IPS-NIHi7 (cell line): ENCODE measurements around the gene CMIP.

Experiments
- DNase-seq: peaks from one replicate; pipeline ENCODE4 v3.0.0; 2012; ENCODE audit warnings: mixed read lengths; ENCODE audit errors: extremely low spot score

Gene CMIP

GRCh38 chr16:81494434-81494806 lies 49.8 kb downstream of the CMIP start:
- no peak for DNase-seq

DNA sequence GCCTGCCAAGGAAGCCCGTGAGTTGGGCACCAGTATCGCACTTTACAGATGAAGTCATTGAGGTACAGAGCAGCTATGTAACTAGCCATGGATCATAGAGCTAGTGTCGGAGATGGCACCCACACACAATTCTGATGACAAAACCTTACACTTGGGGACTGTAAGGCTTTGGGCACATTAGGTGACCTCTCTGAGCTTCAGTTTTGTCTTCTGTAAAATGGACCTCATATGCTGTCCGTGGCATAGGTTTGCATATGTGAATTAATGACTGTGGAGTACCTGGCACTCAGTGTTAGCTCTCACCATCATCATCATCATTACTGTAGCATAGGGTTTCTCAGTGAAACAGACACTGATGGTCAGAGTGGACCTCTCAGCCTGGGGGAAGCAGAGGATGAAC lies 50.3 kb downstream of the CMIP start:
- no peak for DNase-seq

DNA sequence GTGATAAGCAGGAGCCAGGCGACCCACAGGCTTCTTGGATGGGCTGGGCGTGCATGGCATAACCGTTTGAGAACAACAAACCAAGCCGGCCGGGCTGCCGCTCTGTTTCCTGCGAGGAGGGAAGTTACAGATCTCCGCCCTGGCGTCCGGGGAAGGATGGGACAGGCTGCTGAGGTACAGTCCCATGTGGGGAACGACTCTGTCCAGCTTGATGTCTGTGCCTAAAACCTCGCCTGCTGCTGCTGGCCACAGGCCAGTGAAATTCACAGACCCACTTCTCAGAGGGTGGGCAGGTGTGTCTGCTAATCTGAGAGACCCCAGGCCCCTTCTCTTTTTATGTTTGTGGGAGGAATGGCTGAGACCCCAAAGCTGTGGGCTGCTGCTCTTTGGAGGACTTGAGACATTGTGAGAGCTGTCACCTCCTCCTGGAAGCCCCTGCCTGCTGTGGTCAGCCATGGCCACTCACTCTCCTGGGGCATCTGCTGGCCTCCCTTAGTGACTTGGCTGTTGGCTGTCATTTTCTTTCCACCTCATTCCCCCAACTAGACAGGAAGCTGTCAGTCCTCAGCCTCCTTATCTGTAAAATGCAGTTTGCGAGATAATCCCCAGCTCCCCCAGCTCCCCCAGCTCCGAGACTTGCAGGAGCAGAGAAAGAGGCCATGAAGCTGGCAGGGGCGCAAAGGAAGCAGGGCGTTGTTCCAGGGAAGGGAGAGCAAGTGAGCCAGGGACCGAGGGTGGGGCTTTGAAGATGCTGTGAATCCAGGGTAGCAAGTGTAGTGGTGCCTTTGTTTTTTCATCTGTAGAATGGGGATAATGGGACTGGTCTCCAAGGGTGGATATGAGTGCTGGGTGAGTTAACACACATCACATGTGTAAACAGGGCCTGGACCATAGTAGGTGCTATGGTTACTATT lies 51.0 kb downstream of the CMIP start:
- no peak for DNase-seq

- no peak for DNase-seq
Measured at GRCh38 chr16:81496321-81496720, 51.7 kb downstream of the CMIP start.

GRCh38 chr16:81496742-81497141 lies 52.1 kb downstream of the CMIP start:
- DNase-seq, result no peak

- DNase-seq, result no peak
Measured at GRCh38 chr16:81497690-81498089, 53.1 kb downstream of the CMIP start.

GRCh38 chr16:81498351-81498750 lies 53.7 kb downstream of the CMIP start:
- DNase-seq, result no peak

DNA sequence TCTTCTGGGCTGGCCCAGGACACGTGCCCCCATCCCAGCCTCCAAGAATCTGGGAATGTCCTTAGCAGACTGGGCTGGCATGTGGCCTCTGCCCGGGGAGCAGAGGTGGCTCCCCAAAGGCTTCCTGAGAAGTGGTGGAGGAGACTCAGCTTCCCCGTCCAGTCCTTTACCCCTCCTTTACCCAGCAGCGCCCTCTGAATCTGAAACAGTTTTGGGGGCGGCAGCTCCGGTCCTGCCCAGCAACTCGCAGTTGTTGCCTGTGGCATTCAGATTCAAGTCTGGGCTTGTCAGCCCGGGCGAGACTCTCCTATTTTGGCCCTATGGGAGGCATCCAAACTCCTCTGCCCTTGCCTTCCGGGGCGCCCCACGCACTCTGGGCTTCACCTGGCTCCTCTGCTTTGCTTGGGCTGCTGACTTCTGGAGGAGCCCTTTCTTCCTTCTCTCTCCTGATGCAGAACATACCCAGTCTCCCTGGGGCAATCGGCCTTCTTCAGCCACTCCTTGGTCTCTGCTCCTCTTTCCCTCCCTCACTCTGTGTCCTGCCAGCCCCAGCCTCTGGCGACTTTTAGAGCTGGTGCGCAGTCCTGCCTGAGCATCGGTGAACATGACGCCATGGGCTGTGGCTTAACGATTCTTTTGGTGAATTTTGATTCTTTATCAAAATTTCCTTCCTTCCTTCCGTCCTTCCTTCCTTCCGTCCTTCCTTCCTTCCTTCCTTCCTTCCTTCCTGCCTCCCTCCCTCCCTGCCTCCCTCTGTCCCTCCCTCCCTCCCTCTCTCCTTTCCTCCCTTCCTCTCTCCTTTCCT lies 55.2 kb downstream of the CMIP start:
- DNase-seq, result no peak

GRCh38 chr16:81500833-81501521 lies 56.4 kb downstream of the CMIP start:
- DNase-seq, result no peak

- DNase-seq, result no peak
Measured at GRCh38 chr16:81502396-81503070, 57.9 kb downstream of the CMIP start.

- DNase-seq, result no peak
Measured at GRCh38 chr16:81505011-81505661, 60.5 kb downstream of the CMIP start.

DNA sequence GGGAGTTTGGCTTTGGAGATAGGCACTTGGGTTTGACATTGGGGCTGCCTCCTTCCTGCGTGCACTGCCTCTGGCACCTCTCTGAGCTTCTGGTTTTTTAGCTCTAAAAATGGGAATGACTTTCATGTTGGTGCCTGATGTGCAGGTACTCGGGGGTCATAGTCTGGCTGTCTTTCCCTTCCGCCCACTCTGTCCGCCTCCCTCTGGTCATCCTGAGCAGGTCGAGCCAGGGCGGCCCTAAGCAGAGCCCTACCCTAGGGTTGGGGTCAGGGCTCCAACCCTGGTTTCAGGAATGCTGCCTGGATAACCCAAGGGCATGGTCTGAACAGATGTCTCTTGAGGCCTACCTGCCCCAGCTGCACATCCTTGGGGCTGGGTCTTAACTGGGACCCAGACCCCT lies 64.8 kb downstream of the CMIP start:
- DNase-seq, result no peak

DNA sequence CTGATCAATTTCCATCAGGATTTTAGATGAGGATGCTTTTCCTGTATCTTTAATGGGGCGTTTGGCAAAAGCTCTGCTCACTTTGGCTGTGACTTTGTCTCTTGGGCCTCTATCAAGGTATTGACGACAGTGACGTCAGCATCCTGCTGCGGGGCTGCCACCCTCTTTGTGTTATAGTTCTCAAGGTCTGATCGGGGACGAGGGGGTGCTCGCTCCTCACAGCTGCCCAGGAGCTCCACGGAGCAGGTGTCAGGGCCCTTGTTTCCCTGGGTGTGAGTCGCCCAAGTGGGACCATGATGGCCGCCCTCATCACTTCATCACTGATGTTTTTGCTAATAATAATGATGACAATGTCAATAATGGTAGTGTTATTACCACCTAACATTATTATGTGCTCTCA lies 65.4 kb downstream of the CMIP start:
- no peak for DNase-seq

DNA sequence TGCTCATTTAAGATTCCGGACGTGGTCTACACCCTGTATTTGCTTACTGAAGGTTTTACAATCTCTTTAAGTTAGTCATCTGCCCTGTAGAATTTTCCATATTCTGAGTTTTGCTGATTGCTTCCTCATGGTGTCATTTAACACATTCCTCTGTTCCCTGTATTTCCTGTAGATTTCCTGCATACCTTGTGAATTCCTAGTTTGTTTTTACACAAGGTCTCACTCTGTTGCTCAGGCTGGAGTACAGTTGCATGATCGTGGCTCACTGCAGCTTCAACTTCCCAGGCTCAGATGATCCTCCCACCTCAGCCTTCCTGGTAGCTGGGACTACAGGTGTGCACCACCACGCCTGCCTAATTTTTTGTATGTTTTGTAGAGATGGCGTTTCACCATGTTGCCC lies 66.8 kb downstream of the CMIP start:
- DNase-seq, result no peak

DNA sequence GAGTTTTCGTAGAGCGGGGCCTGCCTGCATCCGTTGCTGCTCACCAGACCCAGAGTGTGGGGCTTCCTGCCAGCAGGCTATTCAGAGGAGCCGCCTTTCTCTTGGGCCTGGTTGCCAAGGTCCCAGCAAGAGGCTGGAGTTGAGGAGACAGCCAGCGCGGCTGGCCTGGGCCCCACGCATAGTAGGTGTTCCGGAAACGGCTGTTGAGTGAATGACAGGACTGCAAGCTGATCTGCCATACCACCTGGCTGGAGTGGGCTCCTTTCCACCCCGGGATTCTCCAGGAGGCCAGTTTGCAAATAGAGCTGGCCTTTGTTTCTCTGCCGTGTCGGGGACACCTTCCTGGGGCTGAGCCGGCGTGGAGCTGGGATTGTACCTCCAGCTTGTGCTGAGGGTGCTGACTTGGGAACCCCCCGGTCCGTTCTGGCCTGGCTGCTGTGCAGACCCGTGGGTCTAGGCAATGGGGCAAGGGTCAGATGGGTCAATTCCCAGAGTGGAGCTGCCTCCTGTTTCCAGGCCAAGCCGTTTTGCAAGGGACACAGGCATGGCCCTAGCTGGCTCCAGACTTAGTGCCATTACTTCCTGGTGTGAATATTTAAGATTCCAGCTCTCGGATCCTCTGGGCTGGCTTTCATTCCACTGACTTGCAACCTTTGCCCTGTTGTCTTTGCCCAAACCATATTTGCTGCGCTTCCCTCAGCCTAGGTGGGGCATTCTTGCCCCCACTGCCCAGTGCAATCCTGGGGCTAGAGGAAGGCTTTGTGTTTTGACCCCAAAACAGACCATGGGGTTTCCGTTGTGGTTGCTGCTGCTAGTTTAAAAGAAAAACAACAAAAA lies 68.8 kb downstream of the CMIP start:
- peak; percentile 69 for DNase-seq

DNA sequence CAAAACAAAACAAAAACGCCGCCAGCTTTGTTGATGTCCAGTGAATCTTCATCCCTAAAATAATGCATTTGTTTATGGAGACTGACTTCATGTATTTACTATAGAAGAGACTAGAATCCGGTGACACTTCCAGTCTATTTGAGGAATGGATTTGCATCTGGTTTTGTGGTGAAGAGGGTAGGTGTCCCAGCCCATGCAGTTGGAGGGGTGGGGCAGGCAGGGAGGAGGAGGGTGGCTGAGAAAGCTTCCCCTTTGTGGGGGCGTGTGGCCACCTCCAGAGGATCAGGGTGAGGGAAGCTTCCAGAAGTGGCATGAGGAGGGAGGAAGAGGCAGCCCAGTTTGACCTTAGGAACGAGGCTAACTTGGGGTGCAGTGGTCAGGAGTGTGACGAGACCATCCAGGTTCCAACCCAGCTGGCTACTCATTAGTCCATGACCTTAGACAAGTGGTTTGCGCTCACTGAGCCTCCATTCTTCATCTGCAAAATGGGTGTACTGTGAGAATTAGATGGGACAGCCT lies 69.5 kb downstream of the CMIP start:
- DNase-seq, result no peak

DNA sequence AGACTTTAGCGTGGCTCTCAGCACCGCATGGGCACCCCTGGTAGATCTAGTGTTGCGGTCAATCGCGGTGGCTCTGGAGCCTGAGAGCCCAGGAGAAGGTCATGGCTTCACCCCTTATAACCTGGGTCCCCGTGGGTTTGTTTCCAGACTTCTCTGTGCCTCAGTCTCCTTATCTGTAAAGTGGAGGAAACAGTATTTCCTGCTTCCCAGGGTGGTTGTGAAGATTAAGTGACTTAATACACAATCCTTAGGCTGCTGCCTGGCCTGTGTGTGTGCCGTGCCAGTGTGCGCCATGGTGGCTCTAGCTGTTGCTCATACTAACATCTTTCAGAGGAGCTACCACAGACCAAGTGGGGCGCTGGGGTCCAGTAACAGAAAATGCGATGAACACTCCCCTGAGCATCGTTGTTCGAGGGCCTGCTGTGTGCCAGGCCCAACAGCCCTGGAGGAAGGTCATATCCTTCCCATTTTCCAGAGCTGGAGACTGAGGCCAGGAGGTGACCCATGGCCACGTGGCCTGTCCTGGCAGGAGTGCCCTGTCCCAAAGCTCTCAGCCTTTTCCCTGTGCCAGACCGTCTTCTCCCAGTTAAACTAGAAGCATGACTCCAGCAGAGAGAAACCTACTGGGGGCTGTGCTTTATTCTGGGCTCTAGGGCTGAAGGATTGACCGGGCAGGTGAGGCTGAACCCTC lies 70.1 kb downstream of the CMIP start:
- no peak for DNase-seq

- DNase-seq, result no peak
Measured at GRCh38 chr16:81515281-81515680, 70.7 kb downstream of the CMIP start.

- no peak for DNase-seq
Measured at GRCh38 chr16:81515721-81516120, 71.1 kb downstream of the CMIP start.
